ENCODE results near the gene APBB3. TPM values are rescaled to one million over a fixed set of nuclear protein-coding genes. Genes with fewer than 3 reads are reported as not detected.

Gene APBB3
- total RNA-seq, 2 donors from 2014 or later, result 27.0 to 28.3 TPM

DNA sequence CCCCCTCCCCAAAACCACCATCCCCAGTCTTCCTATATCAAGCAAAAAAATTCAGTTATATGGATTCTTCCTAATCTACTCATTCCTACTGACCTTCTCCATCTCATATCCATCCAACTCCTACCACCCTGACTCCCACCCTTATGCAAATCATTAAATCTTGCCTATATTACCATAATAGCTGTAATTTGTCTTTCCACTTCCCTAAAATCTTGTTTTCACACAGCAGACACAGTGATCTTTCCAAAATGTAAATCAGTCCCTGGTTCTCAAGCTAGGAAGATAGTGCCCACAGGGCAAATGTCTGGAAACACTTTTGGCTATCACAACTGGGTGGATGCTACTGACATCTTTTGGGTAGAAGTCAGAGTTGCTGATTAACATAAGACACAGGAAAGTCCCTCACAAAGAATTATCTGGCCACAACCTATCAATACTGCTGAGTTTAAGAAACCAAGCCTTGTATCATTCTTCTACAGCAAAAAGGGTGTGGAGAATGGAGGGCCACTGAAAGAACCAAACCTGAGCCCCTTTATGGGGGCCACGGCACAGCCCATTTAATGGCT is 8.6 kb downstream of the APBB3 start:
- intact Hi-C loops (cut with DNase I), result no loop called here
- TF ChIP-seq, protein P1, sequence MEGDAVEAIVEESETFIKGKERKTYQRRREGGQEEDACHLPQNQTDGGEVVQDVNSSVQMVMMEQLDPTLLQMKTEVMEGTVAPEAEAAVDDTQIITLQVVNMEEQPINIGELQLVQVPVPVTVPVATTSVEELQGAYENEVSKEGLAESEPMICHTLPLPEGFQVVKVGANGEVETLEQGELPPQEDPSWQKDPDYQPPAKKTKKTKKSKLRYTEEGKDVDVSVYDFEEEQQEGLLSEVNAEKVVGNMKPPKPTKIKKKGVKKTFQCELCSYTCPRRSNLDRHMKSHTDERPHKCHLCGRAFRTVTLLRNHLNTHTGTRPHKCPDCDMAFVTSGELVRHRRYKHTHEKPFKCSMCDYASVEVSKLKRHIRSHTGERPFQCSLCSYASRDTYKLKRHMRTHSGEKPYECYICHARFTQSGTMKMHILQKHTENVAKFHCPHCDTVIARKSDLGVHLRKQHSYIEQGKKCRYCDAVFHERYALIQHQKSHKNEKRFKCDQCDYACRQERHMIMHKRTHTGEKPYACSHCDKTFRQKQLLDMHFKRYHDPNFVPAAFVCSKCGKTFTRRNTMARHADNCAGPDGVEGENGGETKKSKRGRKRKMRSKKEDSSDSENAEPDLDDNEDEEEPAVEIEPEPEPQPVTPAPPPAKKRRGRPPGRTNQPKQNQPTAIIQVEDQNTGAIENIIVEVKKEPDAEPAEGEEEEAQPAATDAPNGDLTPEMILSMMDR (IDR thresholded peaks at IDR 0.05), result no peak
- no peak for TF ChIP-seq POLR2A (IDR thresholded peaks at IDR 0.05)
- no peak for DNase-seq
- Histone ChIP-seq H3K4me3 (no peak overlapping the region), H3K27ac (no peak overlapping the region), H3K4me1 (peaks cover 27% of the 10 kb centered on the region), H3K9me3 (no peaks in the 10 kb centered on the region), H3K36me3 (replicated peaks in 1 of 2; ENCODE audit: insufficient read depth in 1 of 2, low read depth in 2 of 2) (peaks cover 0 to 5% of the 10 kb centered on the region in 2 donors), H3K27me3 (no peaks in the 10 kb centered on the region)
- 59 to 65% methylated on average over 1 of the region's 1 CpG for WGBS, 2 donors
- no peak for ATAC-seq

GRCh38 chr5:140554454-140554853 is 9.9 kb downstream of the APBB3 start:
- 37 to 41% methylated on average over 2 of the region's 2 CpGs for WGBS, 2 donors

GRCh38 chr5:140553657-140554056 is 10.7 kb downstream of the APBB3 start:
- 64 to 72% methylated on average over 2 of the region's 2 CpGs for WGBS, 2 donors
- no peak for ATAC-seq
- Histone ChIP-seq H3K27ac (no peak overlapping the region), H3K36me3 (replicated peaks in 1 of 2; ENCODE audit: insufficient read depth in 1 of 2, low read depth in 2 of 2) (peaks cover 0 to 6% of the 10 kb centered on the region in 2 donors), H3K4me1 (peaks cover 41% of the 10 kb centered on the region), H3K4me3 (no peak overlapping the region), H3K27me3 (no peaks in the 10 kb centered on the region), H3K9me3 (no peaks in the 10 kb centered on the region)
- DNase-seq, result no peak
- intact Hi-C loops (cut with DNase I), result no loop called here
- no peak for TF ChIP-seq POLR2A (IDR thresholded peaks at IDR 0.05)
- TF ChIP-seq, protein P1 (IDR thresholded peaks at IDR 0.05), result no peak

More at GRCh38 chr5:140554454-140554853, 9.9 kb downstream of the APBB3 start:
- DNase-seq (no peak), ATAC-seq (no peak)
- Histone ChIP-seq H3K4me1 (peaks cover 33% of the 10 kb centered on the region), H3K4me3 (no peak overlapping the region), H3K27me3 (no peaks in the 10 kb centered on the region), H3K27ac (no peak overlapping the region), H3K9me3 (no peaks in the 10 kb centered on the region), H3K36me3 (replicated peaks in 1 of 2; ENCODE audit: insufficient read depth in 1 of 2, low read depth in 2 of 2) (peaks cover 0 to 6% of the 10 kb centered on the region in 2 donors)
- intact Hi-C loops (cut with DNase I), result no loop called here
- TF ChIP-seq, protein P1 (IDR thresholded peaks at IDR 0.05), result no peak
- no peak for TF ChIP-seq POLR2A (IDR thresholded peaks at IDR 0.05)

GRCh38 chr5:140551872-140552271 is 12.5 kb downstream of the APBB3 start:
- TF ChIP-seq POLR2A (IDR thresholded peaks at IDR 0.05), result no peak
- TF ChIP-seq, protein P1 (IDR thresholded peaks at IDR 0.05), result no peak
- peaks cover 52% of the 10 kb centered on the region for H3K4me1 ChIP-seq
- no peak overlapping the region for H3K27ac ChIP-seq
- no peak overlapping the region for H3K4me3 ChIP-seq
- no peaks in the 10 kb centered on the region for H3K9me3 ChIP-seq
- no peaks in the 10 kb centered on the region for H3K27me3 ChIP-seq
- WGBS, 2 donors, result 86 to 96% methylated on average over 3 to 4 of the region's 4 CpGs
- H3K36me3 ChIP-seq (replicated peaks in 1 of 2; ENCODE audit: insufficient read depth in 1 of 2, low read depth in 2 of 2), result peaks cover 0 to 6% of the 10 kb centered on the region in 2 donors
- no peak for ATAC-seq
- intact Hi-C loops (cut with DNase I), result no loop called here
- no peak for DNase-seq
